HepG2 (cell line): ENCODE measurements around the gene SFRP4. TPM values are rescaled to one million over a fixed set of nuclear protein-coding genes. Genes with fewer than 3 reads are reported as not detected.

Experiments
- ARHGAP35 ChIP-seq: sonication (generic); formaldehyde crosslinking; IDR thresholded peaks from 2 replicates; pipeline ENCODE4 v1.9.0; 2022; ENCODE audit warnings: mild to moderate bottlenecking, inconsistent platforms, moderate library complexity, missing genetic modification reagents, borderline replicate concordance
- BHLHE40 ChIP-seq: IDR thresholded peaks from 2 replicates; pipeline ENCODE4 v1.6.1; 2011; ENCODE audit warnings: low read length, improper control_type of control experiment
- MAF1 ChIP-seq: sonication (generic); formaldehyde crosslinking; IDR thresholded peaks from 2 replicates; pipeline ENCODE4 v1.5.0; 2020; ENCODE audit warnings: missing genetic modification reagents, borderline replicate concordance
- NCOA2 ChIP-seq: sonication (generic); formaldehyde crosslinking; IDR thresholded peaks from 2 replicates; pipeline ENCODE4 v1.8.0; 2022; ENCODE audit warnings: inconsistent platforms
- PHB2 ChIP-seq: fragments of 450-650 bp; IDR thresholded peaks from 2 replicates; pipeline ENCODE4 v1.6.1; 2018; ENCODE audit not compliant: partially characterized antibody
- ZBTB42 ChIP-seq: sonication (generic); formaldehyde crosslinking; IDR thresholded peaks from 2 replicates; pipeline ENCODE4 v1.5.0; 2020; ENCODE audit warnings: mild to moderate bottlenecking, missing genetic modification reagents
- ZBTB44 ChIP-seq: sonication (generic); formaldehyde crosslinking; IDR thresholded peaks from 2 replicates; pipeline ENCODE4 v1.4.0; 2020; ENCODE audit warnings: missing genetic modification reagents
- ZMYM4 ChIP-seq: sonication (generic); formaldehyde crosslinking; IDR thresholded peaks from 2 replicates; pipeline ENCODE4 v1.8.1; 2023; ENCODE audit warnings: mild to moderate bottlenecking, missing genetic modification reagents
- ZNF484 ChIP-seq: sonication (generic); formaldehyde crosslinking; IDR thresholded peaks from 2 replicates; pipeline ENCODE4 v1.5.1; 2020; ENCODE audit warnings: mild to moderate bottlenecking, low read depth, missing genetic modification reagents, borderline replicate concordance
- ZNF503 ChIP-seq: sonication (generic); formaldehyde crosslinking; IDR thresholded peaks from 2 replicates; pipeline ENCODE4 v1.4.0; 2020; ENCODE audit warnings: missing genetic modification reagents
- ZNF614 ChIP-seq: IDR thresholded peaks from 2 replicates; pipeline ENCODE4 v1.6.1; 2018; ENCODE audit warnings: missing biosample characterization, missing genetic modification reagents, inconsistent platforms, borderline replicate concordance
- ZNF746 ChIP-seq: sonication (generic); formaldehyde crosslinking; IDR thresholded peaks from 2 replicates; pipeline ENCODE4 v1.8.0; 2022; ENCODE audit warnings: mild to moderate bottlenecking, missing genetic modification reagents
- ZNF883 ChIP-seq: sonication (generic); formaldehyde crosslinking; IDR thresholded peaks from 2 replicates; pipeline ENCODE4 v1.5.1; 2020; ENCODE audit warnings: mild to moderate bottlenecking, missing genetic modification reagents; ENCODE audit errors: not compliant biosample characterization
- polyA plus RNA-seq, 8 experiments: library from polyadenylated mRNA; depleted of rRNA in 3 of 8; stranded (reverse) in 7 of 8; unstranded in 1 of 8; fragments of >200 nt; fragmentation: Illumina TruSeq in 4 of 8; extraction: Trizol in 4 of 8; gene quantifications; 2 replicates each; pipeline versions ENCODE4 v1.2.1 to v1.2.3, GENCODE V29; 2011 to 2016; ENCODE audit warnings: low read depth in 4 of 8, missing spikeins in 1 of 8, mixed read lengths in 1 of 8; ENCODE audit not compliant: insufficient read depth in 1 of 8
- total RNA-seq, 5 experiments: library from RNA; depleted of rRNA; stranded (reverse); fragments of >200 nt; fragmentation: Illumina TruSeq; extraction: Trizol; gene quantifications; 2 replicates each; pipeline ENCODE4 v1.2.3, GENCODE V29; 2016; ENCODE audit warnings: low read depth in 1 of 5
- TF ChIP-seq, protein P1 (sequence below): sonication (generic); formaldehyde crosslinking; IDR thresholded peaks from 2 replicates; pipeline ENCODE4 v1.9.0; 2021; ENCODE audit warnings: missing genetic modification reagents, mild to moderate bottlenecking, borderline replicate concordance
- TF ChIP-seq, protein P2 (sequence below): sonication (generic); formaldehyde crosslinking; IDR thresholded peaks from 2 replicates; pipeline ENCODE4 v1.4.0; 2020; ENCODE audit warnings: missing genetic modification reagents, borderline replicate concordance

Gene SFRP4
- total and polyA plus RNA-seq, 2 of the 13 experiments (the other 11 are each of a cell fraction or from before 2014, with no cell fraction given): 0.96 to 1.8 TPM

DNA sequence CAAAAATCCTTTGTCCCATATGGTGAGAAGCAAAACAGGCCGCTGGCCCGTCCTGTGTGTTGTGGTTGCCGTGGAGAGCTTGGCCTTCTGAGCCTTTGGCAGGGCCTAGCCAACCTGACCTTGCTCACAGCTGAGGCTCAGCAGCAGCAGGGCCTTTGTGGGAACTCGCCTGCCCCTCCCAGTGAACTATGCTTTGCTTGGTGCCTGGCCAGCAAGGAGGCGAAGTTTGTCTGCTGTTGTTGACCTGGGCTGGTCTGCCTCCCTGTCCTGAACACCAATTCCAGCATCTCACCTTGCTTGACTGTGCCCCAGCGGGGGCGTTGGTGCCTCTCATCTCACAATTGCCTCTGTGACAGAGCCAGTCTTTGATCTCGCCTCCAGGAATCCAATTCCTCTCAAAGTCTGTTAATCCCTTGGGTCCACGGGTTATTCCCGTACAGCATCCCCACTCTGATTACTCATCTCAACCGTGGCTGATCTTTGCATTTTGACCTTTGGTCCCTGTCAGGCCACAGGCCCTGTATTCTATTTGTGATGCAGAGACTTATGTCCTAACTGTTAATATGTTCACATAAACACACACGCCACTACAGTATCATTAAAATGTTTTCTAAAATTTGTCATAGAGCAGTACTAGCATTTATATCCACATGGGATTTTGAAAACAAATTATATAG lies 26.5 kb upstream of the SFRP4 start (continued):
- TF ChIP-seq PHB2: no peak
- no peak for TF ChIP-seq ZNF883 (CRISPR knock-in tag)
- TF ChIP-seq ZNF484 (CRISPR knock-in tag): no peak
- TF ChIP-seq ZNF614 (CRISPR knock-in tag): peak; percentile 97
- TF ChIP-seq MAF1 (CRISPR knock-in tag): 0 out of 2 replicates have a peak, but pooled peaks have one; percentile 43
- TF ChIP-seq, protein P1, sequence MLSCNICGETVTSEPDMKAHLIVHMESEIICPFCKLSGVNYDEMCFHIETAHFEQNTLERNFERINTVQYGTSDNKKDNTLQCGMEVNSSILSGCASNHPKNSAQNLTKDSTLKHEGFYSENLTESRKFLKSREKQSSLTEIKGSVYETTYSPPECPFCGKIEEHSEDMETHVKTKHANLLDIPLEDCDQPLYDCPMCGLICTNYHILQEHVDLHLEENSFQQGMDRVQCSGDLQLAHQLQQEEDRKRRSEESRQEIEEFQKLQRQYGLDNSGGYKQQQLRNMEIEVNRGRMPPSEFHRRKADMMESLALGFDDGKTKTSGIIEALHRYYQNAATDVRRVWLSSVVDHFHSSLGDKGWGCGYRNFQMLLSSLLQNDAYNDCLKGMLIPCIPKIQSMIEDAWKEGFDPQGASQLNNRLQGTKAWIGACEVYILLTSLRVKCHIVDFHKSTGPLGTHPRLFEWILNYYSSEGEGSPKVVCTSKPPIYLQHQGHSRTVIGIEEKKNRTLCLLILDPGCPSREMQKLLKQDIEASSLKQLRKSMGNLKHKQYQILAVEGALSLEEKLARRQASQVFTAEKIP (CRISPR knock-in tag): no peak
- no peak; the same call in 1 of the 2 replicates for TF ChIP-seq ZBTB44
- TF ChIP-seq ZBTB42 (CRISPR knock-in tag): no peak
- TF ChIP-seq ARHGAP35 (CRISPR knock-in tag): no peak
- peak; percentile 100 for TF ChIP-seq NCOA2 (CRISPR knock-in tag)
- TF ChIP-seq, protein P2, sequence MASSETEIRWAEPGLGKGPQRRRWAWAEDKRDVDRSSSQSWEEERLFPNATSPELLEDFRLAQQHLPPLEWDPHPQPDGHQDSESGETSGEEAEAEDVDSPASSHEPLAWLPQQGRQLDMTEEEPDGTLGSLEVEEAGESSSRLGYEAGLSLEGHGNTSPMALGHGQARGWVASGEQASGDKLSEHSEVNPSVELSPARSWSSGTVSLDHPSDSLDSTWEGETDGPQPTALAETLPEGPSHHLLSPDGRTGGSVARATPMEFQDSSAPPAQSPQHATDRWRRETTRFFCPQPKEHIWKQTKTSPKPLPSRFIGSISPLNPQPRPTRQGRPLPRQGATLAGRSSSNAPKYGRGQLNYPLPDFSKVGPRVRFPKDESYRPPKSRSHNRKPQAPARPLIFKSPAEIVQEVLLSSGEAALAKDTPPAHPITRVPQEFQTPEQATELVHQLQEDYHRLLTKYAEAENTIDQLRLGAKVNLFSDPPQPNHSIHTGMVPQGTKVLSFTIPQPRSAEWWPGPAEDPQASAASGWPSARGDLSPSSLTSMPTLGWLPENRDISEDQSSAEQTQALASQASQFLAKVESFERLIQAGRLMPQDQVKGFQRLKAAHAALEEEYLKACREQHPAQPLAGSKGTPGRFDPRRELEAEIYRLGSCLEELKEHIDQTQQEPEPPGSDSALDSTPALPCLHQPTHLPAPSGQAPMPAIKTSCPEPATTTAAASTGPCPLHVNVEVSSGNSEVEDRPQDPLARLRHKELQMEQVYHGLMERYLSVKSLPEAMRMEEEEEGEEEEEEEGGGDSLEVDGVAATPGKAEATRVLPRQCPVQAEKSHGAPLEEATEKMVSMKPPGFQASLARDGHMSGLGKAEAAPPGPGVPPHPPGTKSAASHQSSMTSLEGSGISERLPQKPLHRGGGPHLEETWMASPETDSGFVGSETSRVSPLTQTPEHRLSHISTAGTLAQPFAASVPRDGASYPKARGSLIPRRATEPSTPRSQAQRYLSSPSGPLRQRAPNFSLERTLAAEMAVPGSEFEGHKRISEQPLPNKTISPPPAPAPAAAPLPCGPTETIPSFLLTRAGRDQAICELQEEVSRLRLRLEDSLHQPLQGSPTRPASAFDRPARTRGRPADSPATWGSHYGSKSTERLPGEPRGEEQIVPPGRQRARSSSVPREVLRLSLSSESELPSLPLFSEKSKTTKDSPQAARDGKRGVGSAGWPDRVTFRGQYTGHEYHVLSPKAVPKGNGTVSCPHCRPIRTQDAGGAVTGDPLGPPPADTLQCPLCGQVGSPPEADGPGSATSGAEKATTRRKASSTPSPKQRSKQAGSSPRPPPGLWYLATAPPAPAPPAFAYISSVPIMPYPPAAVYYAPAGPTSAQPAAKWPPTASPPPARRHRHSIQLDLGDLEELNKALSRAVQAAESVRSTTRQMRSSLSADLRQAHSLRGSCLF (CRISPR knock-in tag): no peak
- peak; percentile 63; the same call in 1 of the 2 replicates for TF ChIP-seq BHLHE40
- TF ChIP-seq ZMYM4 (CRISPR knock-in tag): peak; percentile 98
- TF ChIP-seq ZNF746: peak; percentile 70; the same call in 1 of the 2 replicates
- TF ChIP-seq ZNF503 (CRISPR knock-in tag): peak; percentile 95; the same call in 1 of the 2 replicates
